MCF 10A (cell line): Measurements from ENCODE around the gene DIP2A. TPM values are rescaled to one million over a fixed set of nuclear protein-coding genes. Genes with fewer than 3 reads are reported as not detected.

Experiments used
- BruUV-seq: library from RNA; stranded (reverse); fragments of 400-500 nt; replicated peaks from 2 replicates; lab custom pipeline; 2021; lab: Mats Ljungman, UMichigan
- CTCF ChIA-PET: fragments of 300-600 bp; sonication (Branson Sonifier 250); formaldehyde crosslinking; extraction: SDS; loops from one replicate; lab custom pipeline; 2021; ENCODE audit warnings: antibody characterized with exemption, inconsistent platforms; lab: Yijun Ruan, JAX
- POLR2A ChIA-PET: fragments of 300-600, 350-650 bp; sonication (Branson Sonifier 250); formaldehyde crosslinking; extraction: SDS; loops from one replicate; lab custom pipeline; 2020; ENCODE audit warnings: antibody characterized with exemption, inconsistent platforms; lab: Yijun Ruan, JAX
- DNase-seq: peaks from one replicate; pipeline ENCODE4 v3.0.0-alpha.2; 2018; ENCODE audit not compliant: unreplicated experiment
- H3K27ac Mint-ChIP-seq: one replicate; pipeline ENCODE4 v1.8.0; 2022; ENCODE audit warnings: mild to moderate bottlenecking, low read depth, mixed read lengths; ENCODE audit not compliant: unreplicated experiment
- H3K27me3 Mint-ChIP-seq: one replicate; pipeline ENCODE4 v1.8.0; 2022; ENCODE audit warnings: mixed read lengths; ENCODE audit not compliant: insufficient read depth, unreplicated experiment
- H3K36me3 Mint-ChIP-seq: one replicate; pipeline ENCODE4 v1.8.0; 2022; ENCODE audit warnings: mild to moderate bottlenecking, moderate library complexity, mixed read lengths; ENCODE audit not compliant: insufficient read depth, unreplicated experiment
- H3K4me1 Mint-ChIP-seq: one replicate; pipeline ENCODE4 v1.8.0; 2022; ENCODE audit warnings: mixed read lengths; ENCODE audit not compliant: insufficient read depth, unreplicated experiment
- H3K4me3 Mint-ChIP-seq: one replicate; pipeline ENCODE4 v1.8.0; 2022; ENCODE audit warnings: mild to moderate bottlenecking, moderate library complexity, mixed read lengths; ENCODE audit not compliant: unreplicated experiment
- H3K9me3 Mint-ChIP-seq: one replicate; pipeline ENCODE4 v1.8.0; 2022; ENCODE audit warnings: mixed read lengths; ENCODE audit not compliant: unreplicated experiment
- intact Hi-C: fragments of 100-400 bp; cut with micrococcal nuclease; formaldehyde crosslinking; loops from 2 replicates; pipeline ENCODE4 v1.14.1; 2022
- total RNA-seq: library from RNA; stranded (reverse); gene quantifications from 2 replicates; pipeline ENCODE4 v1.2.3, GENCODE V29; 2022
- TF ChIP-seq, protein P1 (sequence below): fragments of 200-600 bp; IDR thresholded peaks from one replicate; pipeline ENCODE4 v1.8.0; 2022; ENCODE audit warnings: antibody characterized with exemption, mild to moderate bottlenecking; ENCODE audit not compliant: unreplicated experiment

DIP2A gene
- total RNA-seq, 1 experiment from 2014 or later, result 39.6 TPM

- Mint-ChIP-seq H3K27ac (no peak overlapping the region), H3K9me3 (no peaks in the 10 kb centered on the region), H3K36me3 (peaks cover 39% of the 10 kb centered on the region), H3K27me3 (no peaks in the 10 kb centered on the region), H3K4me1 (no peaks in the 10 kb centered on the region), H3K4me3 (no peak overlapping the region)
- intact Hi-C loops, result no loop called here
- no TSS peak for BruUV-seq
- DNase-seq, result no peak
- POLR2A ChIA-PET, result no interaction called here
- CTCF ChIA-PET, result no interaction called here
- TF ChIP-seq, protein P1, sequence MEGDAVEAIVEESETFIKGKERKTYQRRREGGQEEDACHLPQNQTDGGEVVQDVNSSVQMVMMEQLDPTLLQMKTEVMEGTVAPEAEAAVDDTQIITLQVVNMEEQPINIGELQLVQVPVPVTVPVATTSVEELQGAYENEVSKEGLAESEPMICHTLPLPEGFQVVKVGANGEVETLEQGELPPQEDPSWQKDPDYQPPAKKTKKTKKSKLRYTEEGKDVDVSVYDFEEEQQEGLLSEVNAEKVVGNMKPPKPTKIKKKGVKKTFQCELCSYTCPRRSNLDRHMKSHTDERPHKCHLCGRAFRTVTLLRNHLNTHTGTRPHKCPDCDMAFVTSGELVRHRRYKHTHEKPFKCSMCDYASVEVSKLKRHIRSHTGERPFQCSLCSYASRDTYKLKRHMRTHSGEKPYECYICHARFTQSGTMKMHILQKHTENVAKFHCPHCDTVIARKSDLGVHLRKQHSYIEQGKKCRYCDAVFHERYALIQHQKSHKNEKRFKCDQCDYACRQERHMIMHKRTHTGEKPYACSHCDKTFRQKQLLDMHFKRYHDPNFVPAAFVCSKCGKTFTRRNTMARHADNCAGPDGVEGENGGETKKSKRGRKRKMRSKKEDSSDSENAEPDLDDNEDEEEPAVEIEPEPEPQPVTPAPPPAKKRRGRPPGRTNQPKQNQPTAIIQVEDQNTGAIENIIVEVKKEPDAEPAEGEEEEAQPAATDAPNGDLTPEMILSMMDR, result no peak
These were observed 99.3 kb downstream of the DIP2A start for GRCh38 chr21:46557919-46558392.

GRCh38 chr21:46559291-46559983 is 100.7 kb downstream of the DIP2A start:
- ChIA-PET CTCF (interaction anchor here (0.7 kb wide), 1 partner anchor 28 kb away, joined by 3 read pairs; no protein-coding TSS in a partner anchor), POLR2A (interaction anchor here (0.6 to 1.0 kb wide), 3 partner anchors 38 to 527 kb away, joined by 3 to 4 read pairs (median 3); no protein-coding TSS in a partner anchor)
- H3K27ac Mint-ChIP-seq, result no peak overlapping the region
- no peaks in the 10 kb centered on the region for H3K27me3 Mint-ChIP-seq
- no TSS peak for BruUV-seq
- DNase-seq, result no peak
- H3K4me1 Mint-ChIP-seq, result no peaks in the 10 kb centered on the region
- TF ChIP-seq, protein P1, result no peak
- no peaks in the 10 kb centered on the region for H3K9me3 Mint-ChIP-seq
- intact Hi-C loops, result no loop called here
- H3K36me3 Mint-ChIP-seq, result peaks cover 26% of the 10 kb centered on the region
- no peak overlapping the region for H3K4me3 Mint-ChIP-seq

DNA sequence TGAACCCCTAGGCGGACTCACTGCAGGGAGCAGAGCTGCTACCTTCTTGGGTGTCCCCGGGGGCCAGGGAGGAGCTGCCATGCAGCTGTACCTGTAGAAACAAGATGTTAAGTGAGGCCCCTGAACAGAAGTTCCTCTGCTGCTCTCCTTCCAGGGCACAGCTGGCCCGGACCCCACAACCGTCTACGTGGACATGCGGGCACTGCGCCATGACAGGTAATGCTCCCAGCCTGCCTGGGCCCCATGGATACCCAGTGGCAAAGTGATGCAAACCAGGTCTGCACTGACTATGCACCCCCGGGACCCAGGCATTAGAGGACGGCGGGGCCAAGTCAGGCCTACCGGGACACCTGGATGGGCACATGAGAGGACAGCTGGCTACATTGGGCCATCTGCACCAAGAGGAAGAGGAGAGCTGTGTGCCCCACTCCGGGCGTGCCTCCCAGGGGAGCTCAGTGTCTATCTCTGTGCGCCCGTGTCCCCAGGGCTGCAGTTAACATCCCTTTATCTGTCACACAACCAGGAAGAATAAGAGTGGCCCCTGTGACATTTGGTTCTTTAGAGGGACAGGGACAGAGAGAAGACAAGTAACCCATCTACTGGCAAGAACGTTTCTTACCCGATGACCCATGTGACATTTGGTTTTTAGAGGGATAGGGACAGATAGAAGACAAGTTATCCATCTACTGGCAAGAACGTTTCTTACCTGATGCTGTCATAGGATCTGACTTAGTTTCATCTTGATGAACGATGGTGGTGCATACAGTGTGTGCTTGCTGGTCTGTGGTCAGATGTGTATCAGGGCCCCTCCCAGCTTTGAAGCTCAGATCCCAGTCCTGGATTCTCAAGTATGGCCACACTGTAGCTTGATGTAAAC is 102.1 kb downstream of the DIP2A start:
- TF ChIP-seq, protein P1, result no peak
- intact Hi-C loops, result no loop called here
- no peaks in the 10 kb centered on the region for H3K4me1 Mint-ChIP-seq
- DNase-seq, result no peak
- no peaks in the 10 kb centered on the region for H3K9me3 Mint-ChIP-seq
- H3K36me3 Mint-ChIP-seq, result peaks cover 33% of the 10 kb centered on the region
- no TSS peak for BruUV-seq
- no peak overlapping the region for H3K27ac Mint-ChIP-seq
- CTCF ChIA-PET, result interaction anchor here (0.5 kb wide), 1 partner anchor 67 kb away, joined by 3 read pairs; no protein-coding TSS in a partner anchor
- POLR2A ChIA-PET, result interaction anchor here (1.0 kb wide), 1 partner anchor 51 kb away, joined by 3 read pairs; no protein-coding TSS in a partner anchor
- H3K27me3 Mint-ChIP-seq, result no peaks in the 10 kb centered on the region
- H3K4me3 Mint-ChIP-seq, result no peak overlapping the region
